Measurements from ENCODE around the gene ATF7. TPM values are rescaled to one million over a fixed set of nuclear protein-coding genes. Genes with fewer than 3 reads are reported as not detected.

Gene ATF7
- total and polyA plus RNA-seq, 2 of the 13 experiments (the other 11 are each of a cell fraction or from before 2014, with no cell fraction given): 9.6 to 16.2 TPM

- Histone ChIP-seq H3K27me3 (ENCODE audit: control insufficient read depth in 1 of 2, insufficient read depth in 2 of 2, low read length in 2 of 2) (no peaks in the 10 kb centered on the region; a peak in 1 of 5 replicates), H3K4me1 (ENCODE audit: insufficient read depth, low read length) (peaks cover 28% of the 10 kb centered on the region), H3K27ac (ENCODE audit: extremely low read length, insufficient read depth, low read length) (peak overlapping the region; percentile 88), H4K20me1 (ENCODE audit: insufficient read depth, low read length) (no peaks in the 10 kb centered on the region), H3K79me2 (ENCODE audit: insufficient read depth, low read length) (peaks cover 52% of the 10 kb centered on the region), H3K9me3 (ENCODE audit: low read length) (no peaks in the 10 kb centered on the region), H2AFZ (ENCODE audit: low read length) (no peak overlapping the region), H3K36me3 (replicated peaks in 1 of 2; ENCODE audit: control insufficient read depth in 1 of 2, insufficient read depth in 2 of 2, low read length in 2 of 2) (no peaks in the 10 kb centered on the region), H3K4me2 (ENCODE audit: low read depth, low read length) (peak overlapping the region; percentile 96), H3K4me3 (replicated peaks in 1 of 3; ENCODE audit: insufficient read depth in 1 of 3, low read depth in 2 of 3, low read length in 3 of 3) (peak overlapping the region; percentile 85 to 95 (median 92)), H3K9ac (ENCODE audit: insufficient read depth, low read depth, low read length) (peak overlapping the region; percentile 89)
- no peak for ATAC-seq
- intact Hi-C loops (cut with micrococcal nuclease; ENCODE audit: unreplicated experiment): loop anchor here (5.0 kb wide), 1 partner anchor 32 kb away; no protein-coding TSS in a partner anchor
- WGBS (ENCODE audit: low lambda C conversion rate): 7% methylated on average over 3 of the region's 4 CpGs
- no TSS peak for BruUV-seq (replicated peaks)
- ChIA-PET CTCF (ENCODE audit: low intra/inter-chr PET ratio, low total read pairs) (no interaction called here), POLR2A (interaction anchor here (1.2 to 2.4 kb wide), 5 partner anchors 11 to 124 kb away, joined by 6 to 31 read pairs (median 7); partner anchors contain the start of genes ATP5MC2 and TARBP2)
- DNase-seq (ENCODE audit: low spot score): no peak
- TF ChIP-seq SNAI1 (CRISPR knock-in tag; IDR thresholded peaks at IDR 0.05; ENCODE audit: borderline replicate concordance) (0 out of 2 replicates have a peak, but pooled peaks have one; percentile 53), ATF7-NPFF (CRISPR knock-in tag; IDR thresholded peaks at IDR 0.05; ENCODE audit: low read depth) (no peak), ZNF230 (CRISPR knock-in tag; IDR thresholded peaks at IDR 0.05) (0 out of 2 replicates have a peak, but pooled peaks have one; percentile 15)
- no peak for FAIRE-seq
- in situ Hi-C loops (cut with HindIII; ENCODE audit: extremely low pct_ligation_motif_present, low pct_unique_long_range_greater_than_20kb): loop anchor here (5.0 kb wide), 1 partner anchor 52 kb away; the partner anchor contains the start of gene ATP5MC2
Observed at GRCh38 chr12:53624956-53625355, 1.2 kb downstream of the ATF7 start.

- Histone ChIP-seq H3K27ac (ENCODE audit: extremely low read length, insufficient read depth, low read length) (peak overlapping the region; percentile 88), H3K9me3 (ENCODE audit: low read length) (no peaks in the 10 kb centered on the region), H3K4me3 (replicated peaks in 1 of 3; ENCODE audit: insufficient read depth in 1 of 3, low read depth in 2 of 3, low read length in 3 of 3) (peak overlapping the region; percentile 85 to 95 (median 92); a peak in 5 of 6 replicates), H2AFZ (ENCODE audit: low read length) (no peak overlapping the region), H3K27me3 (ENCODE audit: control insufficient read depth in 1 of 2, insufficient read depth in 2 of 2, low read length in 2 of 2) (no peaks in the 10 kb centered on the region; a peak in 1 of 5 replicates), H3K4me2 (ENCODE audit: low read depth, low read length) (peak overlapping the region; percentile 96), H4K20me1 (ENCODE audit: insufficient read depth, low read length) (no peaks in the 10 kb centered on the region), H3K4me1 (ENCODE audit: insufficient read depth, low read length) (peaks cover 28% of the 10 kb centered on the region), H3K79me2 (ENCODE audit: insufficient read depth, low read length) (peaks cover 57% of the 10 kb centered on the region), H3K9ac (ENCODE audit: insufficient read depth, low read depth, low read length) (peak overlapping the region; percentile 89), H3K36me3 (replicated peaks in 1 of 2; ENCODE audit: control insufficient read depth in 1 of 2, insufficient read depth in 2 of 2, low read length in 2 of 2) (no peaks in the 10 kb centered on the region)
- ATAC-seq (no peak), DNase-seq (ENCODE audit: low spot score) (no peak), FAIRE-seq (no peak)
- WGBS (ENCODE audit: low lambda C conversion rate): 26% methylated on average over 3 of the region's 3 CpGs
- CTCF ChIA-PET (ENCODE audit: low intra/inter-chr PET ratio, low total read pairs): no interaction called here
- BruUV-seq (replicated peaks): no TSS peak
- intact Hi-C loops (cut with micrococcal nuclease; ENCODE audit: unreplicated experiment): loop anchor here (5.0 kb wide), 1 partner anchor 33 kb away; no protein-coding TSS in a partner anchor
- in situ Hi-C loops (cut with HindIII; ENCODE audit: extremely low pct_ligation_motif_present, low pct_unique_long_range_greater_than_20kb): no loop called here
- POLR2A ChIA-PET: interaction anchor here (1.1 to 2.1 kb wide), 4 partner anchors 24 to 86 kb away, joined by 3 to 14 read pairs (median 8); partner anchors contain the start of gene ATP5MC2
- TF ChIP-seq RFX1 (IDR thresholded peaks at IDR 0.05): no peak
- TF ChIP-seq, protein P1, sequence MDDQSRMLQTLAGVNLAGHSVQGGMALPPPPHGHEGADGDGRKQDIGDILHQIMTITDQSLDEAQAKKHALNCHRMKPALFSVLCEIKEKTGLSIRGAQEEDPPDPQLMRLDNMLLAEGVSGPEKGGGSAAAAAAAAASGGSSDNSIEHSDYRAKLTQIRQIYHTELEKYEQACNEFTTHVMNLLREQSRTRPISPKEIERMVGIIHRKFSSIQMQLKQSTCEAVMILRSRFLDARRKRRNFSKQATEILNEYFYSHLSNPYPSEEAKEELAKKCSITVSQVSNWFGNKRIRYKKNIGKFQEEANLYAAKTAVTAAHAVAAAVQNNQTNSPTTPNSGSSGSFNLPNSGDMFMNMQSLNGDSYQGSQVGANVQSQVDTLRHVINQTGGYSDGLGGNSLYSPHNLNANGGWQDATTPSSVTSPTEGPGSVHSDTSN (CRISPR knock-in tag; IDR thresholded peaks at IDR 0.05; ENCODE audit: borderline replicate concordance): no peak
- 0 out of 2 replicates have a peak, but pooled peaks have one; percentile 48 for TF ChIP-seq ZNF414 (CRISPR knock-in tag; IDR thresholded peaks at IDR 0.05)
- TF ChIP-seq ZNF235 (CRISPR knock-in tag; IDR thresholded peaks at IDR 0.05; ENCODE audit: borderline replicate concordance): no peak
- no peak for TF ChIP-seq U2AF1 (optimal IDR thresholded peaks at IDR 0.05; ENCODE audit: low read depth, low read length)
- no peak for TF ChIP-seq ZNF230 (CRISPR knock-in tag; IDR thresholded peaks at IDR 0.05)
- TF ChIP-seq SMARCE1 (IDR thresholded peaks at IDR 0.05; ENCODE audit: borderline replicate concordance): no peak
- TF ChIP-seq ZNF33B (CRISPR knock-in tag; IDR thresholded peaks at IDR 0.05): no peak
- TF ChIP-seq ZNF773 (CRISPR knock-in tag; IDR thresholded peaks at IDR 0.05; ENCODE audit: borderline replicate concordance): no peak
- TF ChIP-seq ZZZ3 (CRISPR knock-in tag; IDR thresholded peaks at IDR 0.05; ENCODE audit: borderline replicate concordance): no peak
- TF ChIP-seq ZNF138 (CRISPR knock-in tag; IDR thresholded peaks at IDR 0.05; ENCODE audit: low read depth): no peak
- no peak for TF ChIP-seq MIXL1 (CRISPR knock-in tag; IDR thresholded peaks at IDR 0.05)
- no peak for TF ChIP-seq ZNF713 (CRISPR knock-in tag; IDR thresholded peaks at IDR 0.05)
- no peak for TF ChIP-seq NBN (conservative IDR thresholded peaks at IDR 0.05)
- TF ChIP-seq ZNF430 (CRISPR knock-in tag; IDR thresholded peaks at IDR 0.05): no peak
- TF ChIP-seq GABPB1 (CRISPR knock-in tag; IDR thresholded peaks at IDR 0.05): no peak
Observed at GRCh38 chr12:53624458-53624857, 1.7 kb downstream of the ATF7 start.

Data from HepG2 (cell line).